GM11168 (cell line): Measurements from ENCODE around the gene MYOZ3.

Experiments
- in situ Hi-C: fragments of 300-500 bp; cut with MboI; formaldehyde crosslinking; loops from one replicate; pipeline ENCODE4 v1.12.0; 2022; ENCODE audit warnings: low sequenced_read_pairs; ENCODE audit not compliant: unreplicated experiment

Gene MYOZ3

DNA sequence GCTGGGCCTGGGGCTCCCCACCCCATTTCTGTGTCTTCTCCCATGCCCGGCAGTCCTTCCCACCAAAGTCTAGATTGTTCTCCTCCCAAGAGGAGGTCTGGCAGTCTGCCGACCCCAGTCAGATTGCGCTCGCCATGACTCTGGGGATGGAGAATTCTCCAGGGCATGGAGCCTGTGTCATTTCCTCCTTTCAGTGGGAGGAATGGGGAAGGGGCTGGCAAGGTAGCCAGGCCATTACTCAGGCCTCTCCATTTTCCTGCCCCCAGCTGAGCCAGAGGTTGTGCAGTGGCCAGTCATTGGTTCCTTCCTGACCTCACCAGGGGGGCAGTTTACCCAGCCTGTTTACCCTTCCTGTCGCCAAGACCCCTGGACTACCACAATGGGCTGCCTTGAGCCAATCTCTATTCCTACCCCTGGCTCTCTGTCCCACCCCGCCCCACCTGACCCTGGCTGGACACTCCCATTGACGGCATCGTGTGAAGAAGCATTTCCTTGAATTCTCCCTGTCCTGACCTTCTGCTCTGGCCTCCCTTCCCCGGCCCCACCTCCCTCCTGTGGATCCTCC, 20.0 kb upstream of the MYOZ3 start:
- in situ Hi-C loops, result no loop called here

- in situ Hi-C loops, result no loop called here
These were observed 19.1 kb upstream of the MYOZ3 start for GRCh38 chr5:150641824-150642566.

DNA sequence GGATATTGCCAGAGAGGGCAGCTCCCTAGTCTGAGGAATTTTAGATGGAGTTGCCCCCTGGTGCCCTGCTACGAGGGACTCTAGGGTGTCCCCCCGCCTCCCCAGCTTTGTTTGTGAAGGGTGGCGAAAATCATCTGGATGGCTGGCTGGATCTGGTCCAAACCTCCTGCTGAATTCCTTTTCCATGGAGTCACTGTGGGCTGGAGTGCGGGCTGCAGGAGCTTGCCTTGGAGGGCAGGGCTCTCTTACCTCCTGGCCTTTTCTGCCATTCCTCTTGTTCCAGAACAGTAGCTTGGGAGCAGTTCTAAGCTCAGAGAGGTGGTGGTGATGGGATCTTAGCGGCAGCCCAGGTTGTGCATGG, 18.5 kb upstream of the MYOZ3 start:
- in situ Hi-C loops, result no loop called here

DNA sequence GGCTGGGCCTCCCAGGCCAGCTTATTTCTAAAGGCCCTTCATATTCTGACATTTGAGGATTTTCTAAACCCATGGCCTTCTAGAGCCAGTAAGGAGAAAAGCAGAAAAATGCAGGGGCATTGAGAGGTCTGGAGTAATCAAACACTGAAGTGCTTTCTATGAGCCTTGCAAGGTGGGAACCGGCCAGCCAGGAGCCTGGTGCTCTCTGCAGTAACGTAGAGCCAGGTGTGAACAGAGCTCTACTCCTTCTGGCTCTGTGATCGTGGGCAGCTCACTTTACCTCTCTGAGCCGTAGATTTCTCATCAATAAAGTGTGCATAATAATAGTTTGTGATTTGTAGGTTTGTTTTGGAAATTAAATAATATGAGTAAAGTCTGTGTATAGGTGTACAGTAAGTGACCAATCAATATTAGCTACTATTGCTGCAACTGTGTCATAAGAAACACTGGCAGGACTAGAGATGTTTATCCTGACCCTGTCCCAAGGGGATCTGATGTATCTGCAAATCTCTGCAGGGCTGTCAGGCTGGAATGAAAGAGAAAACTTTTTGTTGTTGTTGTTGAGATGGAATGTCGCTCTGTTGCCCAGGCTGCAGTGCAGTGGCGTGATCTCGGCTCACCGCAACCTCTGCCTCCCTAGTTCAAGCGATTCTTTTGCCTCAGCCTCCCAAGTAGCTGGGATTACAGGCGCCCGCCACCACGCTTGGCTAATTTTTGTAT, 17.9 kb upstream of the MYOZ3 start:
- in situ Hi-C loops, result no loop called here

- in situ Hi-C loops, result no loop called here
These were observed 17.0 kb upstream of the MYOZ3 start for GRCh38 chr5:150644058-150644457.

DNA sequence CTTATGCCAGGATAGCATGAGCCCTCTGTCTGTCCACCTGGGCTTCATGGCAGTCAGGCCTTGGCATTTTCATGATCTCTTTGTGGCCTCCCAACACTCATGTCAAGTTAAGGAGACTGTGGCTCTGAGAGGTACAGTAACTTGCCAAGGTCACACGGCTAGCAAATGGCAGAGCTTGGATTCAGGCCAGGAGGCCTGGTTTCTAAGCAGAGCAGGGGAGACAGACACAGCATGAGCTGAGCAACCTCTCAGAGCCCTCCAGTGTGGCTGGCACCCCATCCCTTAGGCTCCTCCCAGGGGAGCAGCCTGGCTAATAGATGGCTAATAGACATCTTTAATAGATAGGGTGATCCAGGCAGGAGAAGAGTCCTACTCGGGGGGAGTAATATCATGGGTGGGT, 16.5 kb upstream of the MYOZ3 start:
- in situ Hi-C loops, result no loop called here

DNA sequence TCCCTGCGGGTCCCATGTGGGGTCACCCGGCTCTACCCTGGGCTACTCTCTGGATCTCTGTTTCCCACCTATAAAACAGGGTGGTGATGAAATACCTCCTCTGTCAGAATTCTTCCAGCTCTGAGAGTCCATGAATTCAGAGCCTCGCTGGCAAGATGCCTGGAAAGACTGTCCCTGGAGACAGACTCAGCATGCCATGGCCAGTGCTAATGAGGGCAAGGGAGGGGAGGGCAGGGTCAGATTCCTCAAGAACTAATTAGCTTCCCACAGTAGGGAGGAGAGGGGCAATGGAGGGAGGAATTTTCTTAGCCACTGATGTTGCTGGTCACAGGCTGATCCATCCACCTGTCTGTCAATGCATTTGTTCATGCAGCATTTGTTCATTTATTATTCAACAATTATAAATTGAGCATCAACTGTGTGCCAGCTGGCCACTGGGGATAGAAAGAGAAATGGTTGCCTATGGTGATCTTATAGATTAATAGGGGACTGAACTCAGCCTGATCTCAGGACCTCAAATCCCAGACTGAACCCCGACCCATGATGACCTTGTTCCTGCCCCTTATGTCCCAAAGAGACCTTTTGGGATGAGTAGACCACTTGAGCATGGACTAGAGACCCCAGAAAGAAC, 15.9 kb upstream of the MYOZ3 start:
- in situ Hi-C loops, result no loop called here

DNA sequence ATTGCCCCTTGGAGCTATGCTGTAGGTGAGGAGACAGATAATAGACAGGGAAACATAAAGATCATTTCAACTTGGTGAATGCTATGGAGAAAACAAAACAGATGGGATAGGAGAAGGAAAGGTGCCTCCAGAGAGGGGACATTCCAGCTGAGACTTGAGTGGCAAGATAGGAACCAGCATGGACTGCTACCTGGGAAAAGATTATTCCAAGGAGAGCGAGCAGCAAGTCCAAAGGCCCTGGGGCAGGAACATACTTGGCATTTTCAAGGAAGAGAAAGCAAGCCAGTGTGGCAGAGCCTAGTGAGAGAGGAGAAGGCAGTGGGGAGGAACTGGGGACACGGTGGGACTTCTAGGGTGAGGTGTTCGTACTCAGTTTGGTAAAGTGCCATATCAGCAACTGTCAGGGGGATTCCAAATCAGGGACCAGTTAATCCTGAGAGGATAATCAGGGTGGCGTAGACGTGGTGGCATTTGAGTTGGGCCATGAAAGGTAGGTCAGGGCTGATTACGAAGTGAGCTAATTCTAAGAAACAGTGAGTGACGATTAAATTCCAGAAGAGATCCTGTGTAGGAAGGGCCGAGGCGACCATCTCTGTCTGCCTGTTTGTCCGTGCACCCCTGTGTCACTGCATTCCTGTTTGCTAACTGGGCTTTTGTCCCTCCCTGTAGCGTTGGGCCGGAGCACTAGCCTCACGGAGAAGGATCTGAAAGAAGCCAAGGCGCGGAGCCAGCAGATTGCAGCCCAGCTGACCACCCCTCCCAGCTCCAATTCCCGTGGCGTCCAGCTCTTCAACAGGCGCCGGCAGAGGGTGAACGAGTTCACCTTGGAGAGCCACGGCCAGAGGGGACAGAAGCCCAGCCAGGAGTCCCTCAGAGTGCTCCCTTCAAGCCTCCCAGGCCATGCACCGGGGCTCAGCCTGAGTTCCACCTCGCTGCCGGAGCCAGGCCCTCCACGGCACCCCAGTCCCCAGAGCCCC, 13.5 kb upstream of the MYOZ3 start:
- in situ Hi-C loops, result no loop called here

GRCh38 chr5:150648294-150649107, 12.6 kb upstream of the MYOZ3 start:
- in situ Hi-C loops, result no loop called here

DNA sequence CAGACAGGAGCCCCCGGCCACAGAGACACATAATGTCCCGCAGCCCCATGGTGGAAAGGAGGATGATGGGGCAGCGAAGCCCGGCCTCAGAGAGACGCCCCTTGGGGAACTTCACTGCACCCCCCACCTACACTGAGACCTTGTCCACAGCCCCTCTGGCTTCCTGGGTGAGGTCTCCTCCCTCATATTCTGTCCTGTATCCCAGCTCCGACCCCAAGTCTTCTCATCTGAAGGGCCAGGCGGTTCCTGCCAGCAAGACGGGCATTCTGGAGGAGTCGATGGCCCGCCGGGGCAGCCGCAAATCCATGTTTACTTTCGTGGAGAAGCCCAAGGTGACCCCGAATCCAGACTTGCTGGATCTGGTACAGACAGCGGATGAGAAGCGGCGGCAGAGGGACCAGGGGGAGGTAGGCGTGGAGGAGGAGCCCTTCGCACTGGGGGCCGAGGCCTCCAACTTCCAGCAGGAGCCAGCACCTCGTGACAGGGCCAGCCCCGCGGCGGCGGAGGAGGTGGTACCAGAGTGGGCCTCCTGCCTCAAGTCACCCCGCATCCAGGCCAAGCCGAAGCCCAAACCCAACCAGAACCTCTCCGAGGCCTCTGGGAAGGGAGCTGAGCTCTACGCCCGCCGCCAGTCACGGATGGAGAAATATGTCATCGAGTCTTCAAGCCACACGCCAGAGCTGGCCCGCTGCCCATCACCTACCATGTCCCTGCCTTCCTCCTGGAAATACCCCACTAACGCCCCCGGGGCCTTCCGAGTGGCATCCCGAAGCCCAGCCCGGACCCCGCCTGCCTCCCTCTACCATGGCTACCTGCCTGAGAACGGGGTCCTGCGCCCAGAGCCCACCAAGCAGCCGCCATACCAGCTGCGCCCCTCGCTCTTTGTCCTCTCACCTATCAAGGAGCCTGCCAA, 11.7 kb upstream of the MYOZ3 start:
- in situ Hi-C loops, result loop anchor here (5.0 to 25.0 kb wide), 2 partner anchors 87 to 187 kb away; no protein-coding TSS in a partner anchor

GRCh38 chr5:150650021-150651006, 10.7 kb upstream of the MYOZ3 start:
- in situ Hi-C loops, result loop anchor here (5.0 to 25.0 kb wide), 2 partner anchors 88 to 188 kb away; no protein-coding TSS in a partner anchor

- in situ Hi-C loops, result loop anchor here (5.0 to 25.0 kb wide), 2 partner anchors 89 to 189 kb away; no protein-coding TSS in a partner anchor
These were observed 9.7 kb upstream of the MYOZ3 start for GRCh38 chr5:150651382-150651781.

DNA sequence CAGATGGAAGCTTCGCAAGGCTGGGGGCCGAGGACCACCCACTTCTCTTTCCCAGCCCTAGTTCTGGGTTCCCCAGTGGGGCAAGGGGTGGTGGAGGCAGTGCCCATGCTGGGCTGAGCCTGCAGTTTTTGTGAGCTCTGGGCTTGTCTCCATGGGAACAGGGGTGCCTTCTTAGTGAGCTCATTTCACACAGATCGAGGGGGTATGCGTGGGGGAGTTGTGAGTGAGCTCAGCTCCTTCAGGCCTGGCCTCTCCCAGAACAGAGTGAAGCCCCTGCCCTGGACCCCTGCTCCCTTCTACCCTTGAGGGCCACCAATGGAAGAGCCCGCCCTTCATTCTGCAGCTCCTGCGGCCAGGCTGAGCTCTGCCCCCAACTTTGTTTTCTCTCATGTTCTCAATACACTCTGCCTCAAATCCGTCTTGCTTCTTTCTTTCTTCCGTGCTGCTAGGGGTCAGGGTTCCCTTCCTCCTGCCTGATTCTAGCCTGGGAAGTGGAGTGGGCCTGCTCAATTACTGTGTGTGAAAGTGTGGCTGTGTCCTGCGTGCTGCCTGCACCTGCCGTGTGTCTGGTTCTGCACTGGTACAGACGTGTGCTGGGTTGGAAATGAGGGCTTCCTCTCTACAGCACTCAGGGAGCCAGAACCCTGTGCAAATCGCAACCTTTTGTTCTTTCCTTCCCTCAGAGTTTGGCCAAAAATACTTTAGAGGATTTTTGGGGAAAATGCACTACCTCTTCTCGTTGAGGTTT, 9.0 kb upstream of the MYOZ3 start:
- in situ Hi-C loops, result loop anchor here (5.0 to 25.0 kb wide), 2 partner anchors 90 to 190 kb away; no protein-coding TSS in a partner anchor

DNA sequence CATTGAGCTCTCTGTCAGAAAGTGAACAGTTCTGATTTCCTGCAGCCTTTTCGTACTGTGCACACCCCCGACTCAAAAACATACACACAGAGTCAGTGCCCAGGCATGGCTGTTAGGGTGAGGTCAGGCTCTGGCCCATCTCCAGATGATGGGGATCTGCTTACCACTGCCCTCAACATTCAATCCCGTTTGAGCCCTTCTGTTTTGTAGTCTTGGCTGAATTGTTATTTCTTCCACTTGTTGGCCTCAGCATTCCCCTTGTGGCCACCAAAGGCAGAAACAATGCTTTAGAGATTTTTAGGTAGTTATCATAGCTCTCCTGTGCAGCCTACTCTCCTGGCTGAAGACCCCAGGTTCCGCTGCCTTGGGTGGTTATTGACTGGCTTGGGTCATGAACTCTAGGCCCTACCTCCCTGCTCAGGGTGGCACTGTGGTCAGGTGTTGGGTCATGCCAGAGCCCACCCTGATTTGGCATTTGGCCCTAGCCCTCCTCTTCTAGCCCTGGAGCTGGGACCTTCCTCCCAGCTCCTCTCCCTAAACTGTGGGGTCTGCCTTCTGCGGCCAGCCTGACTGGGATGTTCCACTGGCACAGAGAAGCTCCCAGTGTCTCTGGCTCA, 7.8 kb upstream of the MYOZ3 start:
- in situ Hi-C loops, result loop anchor here (5.0 to 25.0 kb wide), 2 partner anchors 91 to 191 kb away; no protein-coding TSS in a partner anchor

DNA sequence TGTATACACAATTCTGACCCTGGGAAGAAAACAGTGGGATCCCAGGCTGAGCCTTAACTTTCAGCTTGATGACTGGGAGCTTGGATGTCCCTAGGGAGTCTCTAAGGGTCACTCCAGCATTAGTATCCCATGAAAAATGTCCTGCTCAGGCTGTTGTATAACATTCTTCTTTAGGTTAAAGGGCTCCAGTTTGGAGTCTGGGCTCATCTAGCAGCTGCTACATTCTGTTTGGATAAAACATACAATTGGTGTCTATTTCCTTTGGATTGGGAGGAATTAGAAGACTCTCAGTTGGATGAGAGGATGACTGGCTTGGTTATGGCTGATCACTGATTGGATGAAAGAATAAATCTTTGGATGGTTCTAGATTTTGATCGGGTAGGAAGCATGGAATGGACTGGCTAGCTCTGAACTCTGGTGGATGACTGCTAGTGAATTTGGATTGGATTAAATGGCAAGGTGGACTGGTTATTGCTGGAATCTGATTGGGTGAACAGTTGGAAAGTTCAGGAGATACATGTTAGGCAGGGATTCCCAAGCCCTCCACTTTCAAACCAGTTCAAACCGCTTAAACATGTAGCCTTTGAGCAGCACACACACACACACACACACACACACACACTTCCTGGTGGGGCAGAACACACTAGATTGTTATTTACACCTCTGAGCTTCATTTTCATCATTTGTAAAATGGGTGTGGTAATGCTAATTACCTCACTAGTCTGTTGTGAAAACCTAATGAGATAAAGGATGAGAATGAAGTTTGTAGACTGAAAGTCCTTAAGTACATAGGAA, 7.1 kb upstream of the MYOZ3 start:
- in situ Hi-C loops, result loop anchor here (5.0 to 25.0 kb wide), 2 partner anchors 92 to 192 kb away; no protein-coding TSS in a partner anchor
